Hepatocyte (in vitro differentiated cells): ENCODE results near the gene RNASEL. TPM values are rescaled to one million over a fixed set of nuclear protein-coding genes. Genes with fewer than 3 reads are reported as not detected.

ENCODE experiments used
- DNase-seq: peaks from one replicate; pipeline ENCODE4 v3.0.0-alpha.2; 2016; ENCODE audit warnings: low spot score
- H2AFZ ChIP-seq: fragments of 200-600 bp; sonication (generic); 2 replicates; pipeline ENCODE4 v1.6.0; 2016; ENCODE audit warnings: antibody characterized with exemption, mild to moderate bottlenecking
- H3K27ac ChIP-seq: fragments of 200-600 bp; sonication (generic); 2 replicates; pipeline ENCODE4 v1.5.1; 2016; ENCODE audit warnings: mild to moderate bottlenecking
- H3K27me3 ChIP-seq: fragments of 200-600 bp; sonication (generic); 2 replicates; pipeline ENCODE4 v1.6.1; 2016
- H3K36me3 ChIP-seq: fragments of 200-600 bp; sonication (generic); replicated peaks from 2 replicates; pipeline ENCODE4 v1.5.1; 2016; ENCODE audit warnings: low read depth; ENCODE audit not compliant: insufficient read depth
- H3K4me1 ChIP-seq: fragments of 200-600 bp; sonication (generic); 2 replicates; pipeline ENCODE4 v1.5.1; 2016; ENCODE audit warnings: mild to moderate bottlenecking, moderate library complexity; ENCODE audit not compliant: insufficient read depth
- H3K4me2 ChIP-seq: fragments of 200-600 bp; sonication (generic); 2 replicates; pipeline ENCODE4 v1.6.0; 2016
- H3K4me3 ChIP-seq: fragments of 200-600 bp; sonication (generic); 2 replicates; pipeline ENCODE4 v1.5.1; 2016; ENCODE audit warnings: mild to moderate bottlenecking
- H3K79me2 ChIP-seq: fragments of 200-600 bp; sonication (generic); 2 replicates; pipeline ENCODE4 v1.6.0; 2017; ENCODE audit warnings: mild to moderate bottlenecking
- H3K9me2 ChIP-seq: fragments of 200-600 bp; sonication (generic); replicated peaks from 2 replicates; pipeline ENCODE4 v1.6.0; 2017; ENCODE audit warnings: mild to moderate bottlenecking; ENCODE audit not compliant: insufficient read depth
- H3K9me3 ChIP-seq: fragments of 200-600 bp; sonication (generic); 2 replicates; pipeline ENCODE4 v1.5.1; 2016; ENCODE audit warnings: low read depth, mild to moderate bottlenecking
- H4K20me1 ChIP-seq: fragments of 200-600 bp; sonication (generic); 2 replicates; pipeline ENCODE4 v1.6.0; 2016; ENCODE audit warnings: mild to moderate bottlenecking; ENCODE audit not compliant: insufficient read depth, poor library complexity, severe bottlenecking
- EZH2 ChIP-seq: fragments of 200-600 bp; sonication (generic); IDR thresholded peaks from 2 replicates; pipeline ENCODE4 v1.6.1; 2016; ENCODE audit warnings: antibody characterized with exemption, mild to moderate bottlenecking, borderline replicate concordance
- EZH2phosphoT487 ChIP-seq: fragments of 200-600 bp; sonication (generic); IDR thresholded peaks from one replicate; pipeline ENCODE4 v1.6.1; 2018; ENCODE audit warnings: antibody characterized with exemption, mild to moderate bottlenecking, low read depth, moderate library complexity; ENCODE audit not compliant: unreplicated experiment, severe bottlenecking
- WGBS: methylation state at CpG from one replicate; pipeline ENCODE4 v1.1.6; 2016; ENCODE audit warnings: low lambda C conversion rate; ENCODE audit errors: missing lambda C conversion rate; 5-methylcytosine and 5-hydroxymethylcytosine counted together
- polyA plus RNA-seq: library from polyadenylated mRNA; unstranded; fragments of >200 nt; fragmentation: Nextera tagmentation; extraction: Ambion mirVana; gene quantifications from 2 replicates; pipeline ENCODE4 v1.2.1, GENCODE V29; 2016
- total RNA-seq: library from RNA; depleted of rRNA; stranded (reverse); fragments of >200 nt; gene quantifications from 2 replicates; pipeline ENCODE4 v1.2.3, GENCODE V29; 2014
- TF ChIP-seq, protein P1 (sequence below): fragments of 200-600 bp; sonication (generic); IDR thresholded peaks from 2 replicates; pipeline ENCODE4 v1.5.1; 2016; ENCODE audit warnings: antibody characterized with exemption, mild to moderate bottlenecking; ENCODE audit not compliant: poor library complexity

RNASEL gene
- total and polyA plus RNA-seq, 2 experiments from 2014 or later = 5.3 to 6.8 TPM

GRCh38 chr1:182626527-182626926 lies 37.5 kb upstream of the RNASEL start:
- H3K79me2 ChIP-seq = no peaks in the 10 kb centered on the region
- no peaks in the 10 kb centered on the region for H3K9me2 ChIP-seq
- H2AFZ ChIP-seq = no peak overlapping the region
- H3K4me3 ChIP-seq = no peak overlapping the region
- no peak overlapping the region for H3K4me2 ChIP-seq
- no peaks in the 10 kb centered on the region for H3K36me3 ChIP-seq
- H3K9me3 ChIP-seq = no peaks in the 10 kb centered on the region
- WGBS = 26% methylated on average over 1 of the region's 1 CpG
- H3K27me3 ChIP-seq = no peaks in the 10 kb centered on the region
- no peak for DNase-seq
- peaks cover 3% of the 10 kb centered on the region for H3K4me1 ChIP-seq
- no peak overlapping the region for H3K27ac ChIP-seq
- H4K20me1 ChIP-seq = no peaks in the 10 kb centered on the region
- TF ChIP-seq, protein P1, sequence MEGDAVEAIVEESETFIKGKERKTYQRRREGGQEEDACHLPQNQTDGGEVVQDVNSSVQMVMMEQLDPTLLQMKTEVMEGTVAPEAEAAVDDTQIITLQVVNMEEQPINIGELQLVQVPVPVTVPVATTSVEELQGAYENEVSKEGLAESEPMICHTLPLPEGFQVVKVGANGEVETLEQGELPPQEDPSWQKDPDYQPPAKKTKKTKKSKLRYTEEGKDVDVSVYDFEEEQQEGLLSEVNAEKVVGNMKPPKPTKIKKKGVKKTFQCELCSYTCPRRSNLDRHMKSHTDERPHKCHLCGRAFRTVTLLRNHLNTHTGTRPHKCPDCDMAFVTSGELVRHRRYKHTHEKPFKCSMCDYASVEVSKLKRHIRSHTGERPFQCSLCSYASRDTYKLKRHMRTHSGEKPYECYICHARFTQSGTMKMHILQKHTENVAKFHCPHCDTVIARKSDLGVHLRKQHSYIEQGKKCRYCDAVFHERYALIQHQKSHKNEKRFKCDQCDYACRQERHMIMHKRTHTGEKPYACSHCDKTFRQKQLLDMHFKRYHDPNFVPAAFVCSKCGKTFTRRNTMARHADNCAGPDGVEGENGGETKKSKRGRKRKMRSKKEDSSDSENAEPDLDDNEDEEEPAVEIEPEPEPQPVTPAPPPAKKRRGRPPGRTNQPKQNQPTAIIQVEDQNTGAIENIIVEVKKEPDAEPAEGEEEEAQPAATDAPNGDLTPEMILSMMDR = no peak
- TF ChIP-seq EZH2 (no peak), EZH2phosphoT487 (no peak)

DNA sequence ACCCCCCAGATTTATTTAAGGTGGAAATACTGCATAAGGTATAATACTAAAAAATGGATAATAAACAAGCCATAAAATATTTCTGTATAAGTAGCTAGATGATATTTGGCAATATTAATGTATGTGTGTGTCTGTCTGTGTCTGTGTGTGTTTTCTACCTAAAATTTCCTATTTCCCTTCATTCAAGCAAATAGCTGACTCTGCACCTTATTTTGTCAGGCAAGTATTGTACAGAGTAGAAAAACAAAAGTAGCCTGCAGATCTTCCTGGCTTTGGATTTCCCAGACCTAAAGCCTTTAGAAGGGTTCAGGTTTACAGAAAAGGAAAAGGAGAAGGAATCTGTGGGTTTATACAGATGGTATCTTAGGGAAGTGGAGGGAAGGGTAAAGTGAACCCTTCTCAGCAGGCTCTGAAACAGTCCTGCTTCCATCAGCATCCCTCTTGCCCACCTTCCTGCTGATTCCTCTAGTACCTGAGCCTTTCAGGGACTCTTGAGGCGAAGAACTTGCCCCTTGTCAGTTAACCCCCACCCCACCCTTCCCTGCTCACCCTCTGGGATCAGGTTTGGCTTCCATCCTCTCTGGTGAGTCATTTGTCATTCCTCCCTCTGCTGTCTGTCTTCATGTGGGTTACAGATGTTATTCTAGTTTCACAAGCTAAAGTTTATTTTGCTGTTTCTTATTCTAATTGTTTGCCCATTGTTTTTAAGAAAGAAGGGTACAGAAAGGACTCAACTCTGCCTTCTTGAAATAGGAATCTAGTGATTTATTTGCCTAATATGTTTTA lies 36.9 kb upstream of the RNASEL start:
- H4K20me1 ChIP-seq = no peaks in the 10 kb centered on the region
- H3K9me3 ChIP-seq = no peaks in the 10 kb centered on the region
- H3K9me2 ChIP-seq = no peaks in the 10 kb centered on the region
- no peaks in the 10 kb centered on the region for H3K27me3 ChIP-seq
- WGBS = 58% methylated on average over 1 of the region's 1 CpG
- peaks cover 3% of the 10 kb centered on the region for H3K4me1 ChIP-seq
- H3K36me3 ChIP-seq = no peaks in the 10 kb centered on the region
- H3K4me2 ChIP-seq = no peak overlapping the region
- TF ChIP-seq EZH2phosphoT487 (no peak), EZH2 (no peak)
- TF ChIP-seq, protein P1 = no peak
- no peak overlapping the region for H3K4me3 ChIP-seq
- no peak overlapping the region for H3K27ac ChIP-seq
- no peak for DNase-seq
- no peaks in the 10 kb centered on the region for H3K79me2 ChIP-seq
- no peak overlapping the region for H2AFZ ChIP-seq

DNA sequence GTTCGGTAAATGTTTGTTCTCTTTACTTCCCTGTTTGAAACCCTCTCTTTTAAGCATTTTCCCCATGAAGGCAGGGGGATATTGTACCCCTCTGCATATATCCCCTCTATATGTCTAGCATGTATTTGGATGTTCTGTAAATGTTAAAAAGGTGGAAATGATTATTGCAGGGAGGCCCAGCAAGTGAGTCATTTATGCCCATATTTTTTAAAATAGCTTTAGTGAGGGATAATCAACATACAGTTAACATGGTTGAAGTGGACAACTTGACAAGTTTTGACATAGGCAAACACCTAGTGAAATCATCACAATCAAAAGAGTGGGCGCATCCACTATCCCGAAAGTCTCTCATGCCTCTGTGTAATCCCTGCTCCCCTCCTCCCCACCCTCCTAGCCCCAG lies 36.0 kb upstream of the RNASEL start:
- WGBS = 74% methylated on average over 3 of the region's 3 CpGs
- Histone ChIP-seq H4K20me1 (no peaks in the 10 kb centered on the region), H3K9me2 (no peaks in the 10 kb centered on the region), H2AFZ (no peak overlapping the region), H3K27ac (no peak overlapping the region), H3K4me3 (no peak overlapping the region), H3K27me3 (no peaks in the 10 kb centered on the region), H3K9me3 (no peaks in the 10 kb centered on the region), H3K36me3 (no peaks in the 10 kb centered on the region), H3K4me1 (peaks cover 3% of the 10 kb centered on the region), H3K4me2 (no peak overlapping the region), H3K79me2 (no peaks in the 10 kb centered on the region)
- TF ChIP-seq, protein P1 = no peak
- TF ChIP-seq EZH2phosphoT487 (no peak), EZH2 (no peak)
- DNase-seq = no peak
